Stimulated activated CD8-positive, alpha-beta memory T cell treated with anti-CD3 and anti-CD28 coated beads, Interleukin-2, amount 100 ng/mL, for 48 hours (primary cell): Measurements from ENCODE around the gene DDX41.

Source experiments
- DNase-seq, 2 donors: peaks; one replicate each; pipeline ENCODE4 v3.0.0-alpha.2; 2020; ENCODE audit warnings: low read depth in 2 of 2

Gene DDX41

DNA sequence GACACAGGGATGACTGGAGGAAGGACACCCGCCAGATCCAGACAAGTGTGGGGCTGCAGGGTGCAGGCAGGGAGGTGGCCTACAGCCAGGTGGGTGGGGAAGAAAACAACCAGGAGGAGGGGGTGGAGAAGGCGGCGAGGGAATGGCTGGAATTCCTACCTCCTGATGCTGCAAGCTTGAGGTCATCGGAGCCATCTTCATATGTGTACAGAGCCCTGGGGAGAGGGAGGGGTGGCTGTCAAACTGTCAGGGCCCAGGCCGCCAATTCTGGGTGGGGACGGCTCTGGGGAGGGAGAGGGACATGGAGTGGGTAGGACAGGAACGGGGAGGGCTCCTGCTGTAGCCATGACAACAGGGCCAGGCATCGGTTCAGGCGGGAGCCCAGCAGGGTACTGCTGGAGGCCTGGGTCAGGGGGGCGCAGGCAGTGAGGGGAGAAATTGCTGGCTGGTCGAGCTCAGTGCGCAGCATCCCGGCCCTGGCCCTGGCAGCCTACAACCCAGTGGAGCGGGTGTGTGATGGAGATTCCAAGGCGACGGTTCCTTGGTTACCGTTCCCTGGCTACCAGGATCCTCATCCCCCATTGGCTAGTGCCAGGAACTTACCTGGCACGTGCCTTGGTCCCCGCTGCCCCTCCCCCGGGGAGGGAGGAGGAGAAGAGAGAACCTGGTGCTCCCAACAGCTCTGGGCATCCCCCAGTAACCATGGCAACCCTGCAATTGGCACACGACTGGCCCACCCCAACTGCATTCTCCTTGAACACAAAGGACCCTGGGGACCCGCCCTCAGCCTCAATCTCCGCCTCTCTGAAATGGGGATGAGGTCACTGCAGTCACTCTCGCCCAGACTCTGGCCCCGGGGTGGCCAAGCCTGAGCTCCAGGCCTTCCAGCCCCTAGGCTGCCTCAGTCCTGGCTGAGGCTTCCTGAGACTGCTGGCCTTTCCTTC is 47.8 kb downstream of the DDX41 start:
- DNase-seq: no peak

DNA sequence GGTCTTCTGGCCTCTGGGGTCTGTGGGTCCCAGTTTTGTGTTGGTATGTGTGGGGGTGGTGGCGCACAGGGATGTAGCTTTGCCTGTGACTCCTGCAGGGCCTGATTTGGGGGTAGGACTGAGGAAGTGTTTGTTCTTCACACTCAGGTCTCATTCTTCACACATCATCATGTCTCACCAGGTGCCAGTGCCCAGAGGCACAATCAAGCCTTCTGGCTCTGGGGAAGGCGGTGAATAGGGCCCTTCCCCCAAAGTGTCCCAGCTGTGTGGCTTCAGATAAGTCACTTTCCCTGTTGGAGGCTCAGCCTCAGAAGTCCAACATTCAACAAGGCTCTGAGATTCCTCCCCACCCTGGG is 48.5 kb downstream of the DDX41 start:
- no peak for DNase-seq

DNA sequence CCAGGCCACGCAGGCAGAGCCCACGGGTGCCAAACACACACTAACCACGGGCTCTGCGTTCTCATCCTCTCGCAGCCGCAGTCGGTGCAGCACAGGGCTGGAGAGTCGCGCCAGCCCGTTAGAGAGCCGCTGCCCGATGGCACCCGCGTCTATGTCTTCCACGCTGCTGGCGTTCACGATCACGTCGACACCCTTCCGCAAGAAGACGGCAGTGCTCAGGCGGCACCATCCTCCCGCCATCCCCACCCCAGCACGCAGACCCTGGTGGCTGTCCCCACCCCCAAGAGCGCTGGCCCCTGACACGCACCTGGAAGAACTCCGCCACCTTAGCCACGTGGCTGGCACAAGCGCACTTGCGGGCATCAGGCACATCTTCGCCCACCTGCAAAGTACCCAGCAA is 49.3 kb downstream of the DDX41 start:
- DNase-seq: no peak

DNA sequence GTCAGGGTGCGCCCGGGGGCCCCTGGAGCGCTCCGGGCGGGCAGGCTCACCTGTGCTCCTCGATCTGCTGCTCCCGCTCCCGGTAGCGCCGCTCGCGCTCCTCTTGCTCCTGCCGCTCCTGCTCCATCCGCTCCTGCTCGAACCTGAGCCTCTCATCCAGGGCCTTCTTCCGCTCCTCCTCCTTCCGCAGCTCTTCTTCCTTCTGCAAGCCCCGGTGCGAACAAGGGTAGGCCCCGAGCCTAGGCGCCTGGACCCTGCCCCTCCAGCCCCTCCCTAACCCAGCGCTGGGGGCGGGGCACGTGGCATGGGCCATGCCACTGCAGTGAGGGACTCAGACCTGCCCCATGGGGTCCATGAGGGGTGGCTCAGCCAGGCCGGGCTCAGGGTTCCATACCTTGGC is 49.9 kb downstream of the DDX41 start:
- DNase-seq: no peak

DNA sequence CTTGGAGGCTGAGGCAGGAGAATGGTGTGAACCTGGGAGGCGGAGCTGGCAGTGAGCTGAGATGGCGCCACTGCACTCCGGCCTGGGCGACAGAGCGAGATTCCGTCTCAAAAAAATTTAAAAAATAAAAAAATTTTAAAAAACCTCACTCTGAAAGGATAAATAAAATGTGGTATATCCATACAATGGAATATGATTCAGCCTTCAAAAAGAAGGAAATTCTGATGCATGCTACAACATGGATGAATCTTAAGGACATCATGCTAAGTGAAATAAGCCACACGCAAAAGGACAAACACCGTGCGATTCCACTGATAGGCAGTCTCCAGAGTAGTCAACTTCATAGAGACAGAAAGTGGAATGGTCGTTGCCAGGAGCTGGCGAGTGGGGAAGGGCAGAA is 51.7 kb downstream of the DDX41 start:
- no peak for DNase-seq

DNA sequence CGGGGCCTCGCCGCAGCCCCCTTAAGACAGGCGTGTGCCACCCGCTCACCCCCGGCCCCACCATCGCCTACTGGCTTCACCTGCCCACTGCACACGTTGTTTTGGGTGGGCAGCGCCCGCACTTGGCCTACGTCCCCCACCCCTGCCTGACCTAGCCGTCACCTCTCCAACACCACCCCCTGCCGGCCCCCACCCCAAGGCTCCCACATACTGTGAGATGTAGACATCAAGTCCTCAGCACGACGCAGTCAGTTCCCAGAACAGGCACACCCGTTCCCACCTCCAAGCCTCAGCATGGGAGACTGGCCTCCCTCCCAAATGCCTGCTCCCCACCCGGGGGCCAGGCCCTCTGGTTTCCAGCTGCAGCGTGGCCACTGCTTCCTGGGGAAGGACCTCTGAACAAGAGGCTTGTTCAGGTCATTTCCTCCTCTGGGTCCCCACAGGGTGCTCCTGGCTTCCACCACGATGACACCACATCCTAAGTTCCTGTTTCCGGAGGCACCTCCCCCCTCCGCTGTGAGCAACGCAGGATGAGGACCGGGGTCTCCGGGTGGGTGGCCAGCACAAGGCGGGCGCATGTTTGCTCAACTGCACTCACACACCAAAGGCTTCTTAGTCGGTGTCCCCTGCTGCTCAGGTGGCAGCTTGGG is 54.6 kb downstream of the DDX41 start:
- no peak for DNase-seq
